ENCODE data around the gene TNFAIP6.

GRCh38 chr2:151423760-151424159, 66.4 kb downstream of the TNFAIP6 start:
- no peak for TF ChIP-seq NFYB (CRISPR knock-in tag; conservative IDR thresholded peaks at IDR 0.05; ENCODE audit: low read depth)
- TF ChIP-seq CTCF (IDR thresholded peaks at IDR 0.05) = no peak

All from WTC11 (cell line).